Keratinocyte (primary cell): ENCODE measurements around the gene ZNF70. TPM values are rescaled to one million over a fixed set of nuclear protein-coding genes. Genes with fewer than 3 reads are reported as not detected.

Source experiments
- DNase-seq: peaks from one replicate; pipeline ENCODE4 v3.0.0-alpha.2; 2011; ENCODE audit warnings: low read depth, missing footprints, low spot score
- FAIRE-seq: peaks from 2 replicates; lab custom pipeline; 2011; peaks lifted over from hg19 to GRCh38; lab: Jason Lieb, UNC
- H2AFZ ChIP-seq: 2 replicates; pipeline ENCODE4 v1.6.0; 2012; ENCODE audit warnings: low read length, control low read depth, inconsistent platforms; ENCODE audit not compliant: control insufficient read depth
- H3K27ac ChIP-seq: 2 replicates; pipeline ENCODE4 v1.5.1; 2011; ENCODE audit warnings: low read length; ENCODE audit not compliant: control insufficient read depth, insufficient read depth
- H3K27me3 ChIP-seq: 3 replicates; pipeline ENCODE4 v1.6.0; 2011; ENCODE audit warnings: low read length; ENCODE audit not compliant: control insufficient read depth, insufficient read depth; ENCODE audit errors: extremely low read depth
- H3K36me3 ChIP-seq, 2 experiments: 2 replicates in 1 of 2; 3 replicates in 1 of 2; pipeline ENCODE4 v1.5.1; 2011; ENCODE audit warnings: low read length in 2 of 2, mild to moderate bottlenecking in 1 of 2; ENCODE audit not compliant: control insufficient read depth in 2 of 2, insufficient read depth in 2 of 2; ENCODE audit errors: extremely low read depth in 1 of 2
- H3K4me1 ChIP-seq: 3 replicates; pipeline ENCODE4 v1.5.1; 2011; ENCODE audit warnings: low read length; ENCODE audit not compliant: control insufficient read depth, insufficient read depth; ENCODE audit errors: extremely low read depth
- H3K4me2 ChIP-seq: 3 replicates; pipeline ENCODE4 v1.6.0; 2011; ENCODE audit warnings: low read depth, low read length; ENCODE audit not compliant: control insufficient read depth, insufficient read depth; ENCODE audit errors: extremely low read depth
- H3K4me3 ChIP-seq, 3 experiments: fragments of 200-600 bp in 1 of 3; sonication (generic) in 1 of 3; 2 replicates in 2 of 3; 3 replicates in 1 of 3; pipeline ENCODE4 v1.5.1; 2011 to 2016; ENCODE audit warnings: low read length in 3 of 3, mild to moderate bottlenecking in 3 of 3, control low read depth in 2 of 3, inconsistent platforms in 1 of 3, low read depth in 1 of 3, mixed read lengths in 1 of 3, mixed run types in 1 of 3, moderate library complexity in 1 of 3; ENCODE audit not compliant: control insufficient read depth in 2 of 3, insufficient read depth in 2 of 3; ENCODE audit errors: extremely low read depth in 1 of 3
- H3K79me2 ChIP-seq: 2 replicates; pipeline ENCODE4 v1.6.0; 2012; ENCODE audit warnings: low read length; ENCODE audit not compliant: control insufficient read depth, insufficient read depth
- H3K9ac ChIP-seq: 3 replicates; pipeline ENCODE4 v1.6.0; 2011; ENCODE audit warnings: low read length; ENCODE audit not compliant: control insufficient read depth, insufficient read depth; ENCODE audit errors: extremely low read depth
- H3K9me1 ChIP-seq: 3 replicates; pipeline ENCODE4 v1.6.0; 2011; ENCODE audit warnings: low read length; ENCODE audit not compliant: control insufficient read depth, insufficient read depth; ENCODE audit errors: extremely low read depth
- H3K9me3 ChIP-seq: 2 replicates; pipeline ENCODE4 v1.5.1; 2012; ENCODE audit warnings: low read depth, low read length; ENCODE audit not compliant: control insufficient read depth
- H4K20me1 ChIP-seq: 3 replicates; pipeline ENCODE4 v1.6.0; 2011; ENCODE audit warnings: low read length; ENCODE audit not compliant: control insufficient read depth, insufficient read depth; ENCODE audit errors: extremely low read depth
- EZH2 ChIP-seq: IDR thresholded peaks from one replicate; pipeline ENCODE4 v1.6.1; 2012; ENCODE audit warnings: inconsistent platforms, mild to moderate bottlenecking, low read length, moderate library complexity
- dilution Hi-C: fragments of 300-500 bp; cut with MboI; formaldehyde crosslinking; loops from one replicate; pipeline ENCODE4 v1.7.0; 2020; ENCODE audit warnings: low sequenced_read_pairs; ENCODE audit not compliant: extremely low pct_ligation_motif_present
- polyA plus RNA-seq, 5 experiments: library from polyadenylated mRNA; depleted of rRNA in 3 of 5; stranded (reverse) in 3 of 5; stranded (forward) in 1 of 5; unstranded in 1 of 5; fragments of >200 nt; gene quantifications; 1 replicate in 1 of 5; 2 replicates in 3 of 5; 3 replicates in 1 of 5; pipeline versions ENCODE4 v1.2.1 to v1.2.3, GENCODE V29; 2011 to 2012; ENCODE audit warnings: missing spikeins in 2 of 5, low read depth in 1 of 5, low replicate concordance in 1 of 5
- TF ChIP-seq, protein P1 (sequence below), 3 experiments: IDR thresholded peaks in 1 of 3; conservative IDR thresholded peaks in 1 of 3; optimal IDR thresholded peaks in 1 of 3; 2 replicates in 2 of 3; 3 replicates in 1 of 3; pipeline versions ENCODE3 to v1.5.1; 2011; ENCODE audit warnings: low read length in 3 of 3, mild to moderate bottlenecking in 3 of 3, moderate library complexity in 2 of 3, control low read depth in 1 of 3, inconsistent platforms in 1 of 3; ENCODE audit not compliant: insufficient read depth in 2 of 3; ENCODE audit errors: extremely low read depth in 1 of 3

The ZNF70 gene
- polyA plus RNA-seq, 1 donor (not counting 4 experiments of a cell fraction or from before 2014, with no cell fraction given), result 0.55 TPM

DNA sequence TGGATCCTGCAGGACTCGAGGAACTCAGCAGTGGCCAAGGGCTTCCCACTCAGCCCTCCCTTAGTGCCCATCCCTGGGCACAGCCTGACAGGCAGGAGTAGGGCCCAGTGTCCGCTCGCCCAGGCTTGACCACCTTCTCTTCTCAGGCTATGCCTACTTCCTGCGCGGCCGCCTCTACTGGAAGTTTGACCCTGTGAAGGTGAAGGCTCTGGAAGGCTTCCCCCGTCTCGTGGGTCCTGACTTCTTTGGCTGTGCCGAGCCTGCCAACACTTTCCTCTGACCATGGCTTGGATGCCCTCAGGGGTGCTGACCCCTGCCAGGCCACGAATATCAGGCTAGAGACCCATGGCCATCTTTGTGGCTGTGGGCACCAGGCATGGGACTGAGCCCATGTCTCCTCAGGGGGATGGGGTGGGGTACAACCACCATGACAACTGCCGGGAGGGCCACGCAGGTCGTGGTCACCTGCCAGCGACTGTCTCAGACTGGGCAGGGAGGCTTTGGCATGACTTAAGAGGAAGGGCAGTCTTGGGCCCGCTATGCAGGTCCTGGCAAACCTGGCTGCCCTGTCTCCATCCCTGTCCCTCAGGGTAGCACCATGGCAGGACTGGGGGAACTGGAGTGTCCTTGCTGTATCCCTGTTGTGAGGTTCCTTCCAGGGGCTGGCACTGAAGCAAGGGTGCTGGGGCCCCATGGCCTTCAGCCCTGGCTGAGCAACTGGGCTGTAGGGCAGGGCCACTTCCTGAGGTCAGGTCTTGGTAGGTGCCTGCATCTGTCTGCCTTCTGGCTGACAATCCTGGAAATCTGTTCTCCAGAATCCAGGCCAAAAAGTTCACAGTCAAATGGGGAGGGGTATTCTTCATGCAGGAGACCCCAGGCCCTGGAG lies 32.6 kb upstream of the ZNF70 start:
- Histone ChIP-seq H2AFZ (no peak overlapping the region), H3K36me3 (no peaks in the 10 kb centered on the region), H3K9me1 (no peaks in the 10 kb centered on the region), H3K27ac (no peak overlapping the region), H3K9me3 (no peaks in the 10 kb centered on the region), H3K79me2 (peaks cover 12% of the 10 kb centered on the region), H3K4me3 (no peak overlapping the region), H3K9ac (no peak overlapping the region), H3K27me3 (no peaks in the 10 kb centered on the region), H4K20me1 (peaks cover 7% of the 10 kb centered on the region), H3K4me2 (no peak overlapping the region), H3K4me1 (peaks cover 27% of the 10 kb centered on the region)
- DNase-seq (no peak), FAIRE-seq (no peak)
- TF ChIP-seq, protein P1, sequence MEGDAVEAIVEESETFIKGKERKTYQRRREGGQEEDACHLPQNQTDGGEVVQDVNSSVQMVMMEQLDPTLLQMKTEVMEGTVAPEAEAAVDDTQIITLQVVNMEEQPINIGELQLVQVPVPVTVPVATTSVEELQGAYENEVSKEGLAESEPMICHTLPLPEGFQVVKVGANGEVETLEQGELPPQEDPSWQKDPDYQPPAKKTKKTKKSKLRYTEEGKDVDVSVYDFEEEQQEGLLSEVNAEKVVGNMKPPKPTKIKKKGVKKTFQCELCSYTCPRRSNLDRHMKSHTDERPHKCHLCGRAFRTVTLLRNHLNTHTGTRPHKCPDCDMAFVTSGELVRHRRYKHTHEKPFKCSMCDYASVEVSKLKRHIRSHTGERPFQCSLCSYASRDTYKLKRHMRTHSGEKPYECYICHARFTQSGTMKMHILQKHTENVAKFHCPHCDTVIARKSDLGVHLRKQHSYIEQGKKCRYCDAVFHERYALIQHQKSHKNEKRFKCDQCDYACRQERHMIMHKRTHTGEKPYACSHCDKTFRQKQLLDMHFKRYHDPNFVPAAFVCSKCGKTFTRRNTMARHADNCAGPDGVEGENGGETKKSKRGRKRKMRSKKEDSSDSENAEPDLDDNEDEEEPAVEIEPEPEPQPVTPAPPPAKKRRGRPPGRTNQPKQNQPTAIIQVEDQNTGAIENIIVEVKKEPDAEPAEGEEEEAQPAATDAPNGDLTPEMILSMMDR (optimal IDR thresholded peaks at IDR 0.05 in 1 of 3, IDR thresholded peaks at IDR 0.05 in 1 of 3, conservative IDR thresholded peaks at IDR 0.05 in 1 of 3; ENCODE audit: extremely low read depth in 1 of 3, insufficient read depth in 2 of 3, low read length in 3 of 3), result no peak
- no peak for TF ChIP-seq EZH2
- dilution Hi-C loops, result no loop called here

DNA sequence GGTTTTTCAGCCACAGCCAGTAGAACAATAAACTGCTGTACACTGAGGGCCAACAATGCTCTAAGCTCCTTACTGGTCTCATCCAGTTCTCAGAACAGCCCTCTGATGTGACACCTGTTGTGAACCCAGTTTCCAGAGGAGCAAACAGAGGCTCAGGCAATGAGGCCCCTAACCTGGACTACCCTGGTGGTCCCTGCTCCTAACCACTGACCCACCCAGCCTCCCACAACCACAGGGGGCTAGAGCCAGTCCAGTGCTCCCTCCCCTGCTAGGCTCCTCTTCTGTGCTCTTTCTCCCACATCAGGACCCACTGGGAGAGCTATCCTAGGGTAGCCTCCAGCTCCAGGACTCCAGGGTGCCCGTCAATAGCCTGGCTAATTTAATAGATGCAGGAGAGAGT lies 31.8 kb upstream of the ZNF70 start:
- no peak overlapping the region for H3K4me3 ChIP-seq
- H3K36me3 ChIP-seq, result no peaks in the 10 kb centered on the region
- H3K4me2 ChIP-seq, result no peak overlapping the region
- H3K9ac ChIP-seq, result no peak overlapping the region
- DNase-seq, result no peak
- FAIRE-seq, result no peak
- no peaks in the 10 kb centered on the region for H3K9me1 ChIP-seq
- dilution Hi-C loops, result no loop called here
- peaks cover 4% of the 10 kb centered on the region for H3K79me2 ChIP-seq
- no peaks in the 10 kb centered on the region for H3K27me3 ChIP-seq
- H3K9me3 ChIP-seq, result no peaks in the 10 kb centered on the region
- TF ChIP-seq, protein P1 (optimal IDR thresholded peaks at IDR 0.05 in 1 of 3, IDR thresholded peaks at IDR 0.05 in 1 of 3, conservative IDR thresholded peaks at IDR 0.05 in 1 of 3; ENCODE audit: extremely low read depth in 1 of 3, insufficient read depth in 2 of 3, low read length in 3 of 3), result no peak
- no peak for TF ChIP-seq EZH2
- H2AFZ ChIP-seq, result no peak overlapping the region
- peaks cover 2% of the 10 kb centered on the region for H4K20me1 ChIP-seq
- H3K4me1 ChIP-seq, result peaks cover 23% of the 10 kb centered on the region
- H3K27ac ChIP-seq, result no peak overlapping the region
